Neutrophil (primary cell): ENCODE measurements around the gene GINS2.

Experiments used
- H3K27ac ChIP-seq: fragments of 200-600 bp; sonication (generic); 2 replicates; pipeline ENCODE4 v1.5.1; 2016; ENCODE audit warnings: mild to moderate bottlenecking, moderate library complexity
- H3K27me3 ChIP-seq: fragments of 200-600 bp; sonication (generic); 2 replicates; pipeline ENCODE4 v1.6.0; 2016; ENCODE audit warnings: mild to moderate bottlenecking
- H3K36me3 ChIP-seq: fragments of 200-600 bp; sonication (generic); 2 replicates; pipeline ENCODE4 v1.5.1; 2017
- H3K4me1 ChIP-seq, 2 experiments: fragments of 200-600 bp in 1 of 2; sonication (generic) in 1 of 2; 1 replicate in 1 of 2; 2 replicates in 1 of 2; pipeline versions ENCODE4 v1.5.1 to v1.6.1; 2013 to 2016; ENCODE audit warnings: low read depth in 1 of 2, low read length in 1 of 2, mild to moderate bottlenecking in 1 of 2, moderate library complexity in 1 of 2; ENCODE audit not compliant: control insufficient read depth in 1 of 2, insufficient read depth in 1 of 2
- H3K4me3 ChIP-seq, 2 experiments: fragments of 200-600 bp in 1 of 2; sonication (generic) in 1 of 2; 1 replicate in 1 of 2; 2 replicates in 1 of 2; pipeline ENCODE4 v1.5.1; 2013 to 2016; ENCODE audit warnings: low read depth in 1 of 2, low read length in 1 of 2, mild to moderate bottlenecking in 1 of 2, moderate library complexity in 1 of 2
- H3K9me3 ChIP-seq: fragments of 200-600 bp; sonication (generic); 2 replicates; pipeline ENCODE4 v1.5.1; 2016
- CTCF ChIP-seq: fragments of 200-600 bp; sonication (generic); IDR thresholded peaks from 2 replicates; pipeline ENCODE4 v1.5.1; 2016; ENCODE audit warnings: antibody characterized with exemption

Gene GINS2

GRCh38 chr16:85642762-85643358 is 45.9 kb downstream of the GINS2 start:
- no peak overlapping the region for H3K4me3 ChIP-seq
- no peaks in the 10 kb centered on the region for H3K9me3 ChIP-seq
- peaks cover 12 to 14% of the 10 kb centered on the region in 2 experiments for H3K4me1 ChIP-seq
- H3K27me3 ChIP-seq = no peaks in the 10 kb centered on the region
- no peak overlapping the region for H3K27ac ChIP-seq
- H3K36me3 ChIP-seq = peaks cover 48% of the 10 kb centered on the region
- TF ChIP-seq CTCF = no peak

- Histone ChIP-seq H3K9me3 (no peaks in the 10 kb centered on the region), H3K4me1 (peaks cover 12 to 14% of the 10 kb centered on the region in 2 experiments), H3K36me3 (peaks cover 49% of the 10 kb centered on the region), H3K27ac (no peak overlapping the region), H3K27me3 (no peaks in the 10 kb centered on the region), H3K4me3 (no peak overlapping the region)
- no peak for TF ChIP-seq CTCF
Measured at GRCh38 chr16:85641776-85642176, 47.0 kb downstream of the GINS2 start.

- Histone ChIP-seq H3K27ac (no peak overlapping the region), H3K36me3 (peaks cover 47% of the 10 kb centered on the region), H3K4me3 (no peak overlapping the region), H3K27me3 (no peaks in the 10 kb centered on the region), H3K4me1 (peaks cover 12 to 14% of the 10 kb centered on the region in 2 experiments), H3K9me3 (no peaks in the 10 kb centered on the region)
- TF ChIP-seq CTCF = no peak
Measured at GRCh38 chr16:85641305-85641704, 47.4 kb downstream of the GINS2 start.

- Histone ChIP-seq H3K36me3 (peaks cover 48% of the 10 kb centered on the region), H3K27me3 (no peaks in the 10 kb centered on the region), H3K4me1 (peaks cover 12 to 14% of the 10 kb centered on the region in 2 experiments), H3K27ac (no peak overlapping the region), H3K4me3 (no peak overlapping the region), H3K9me3 (no peaks in the 10 kb centered on the region)
- TF ChIP-seq CTCF = no peak
Measured at GRCh38 chr16:85640585-85640984, 48.2 kb downstream of the GINS2 start.

- peaks cover 10 to 14% of the 10 kb centered on the region in 2 experiments for H3K4me1 ChIP-seq
- no peak for TF ChIP-seq CTCF
Measured at GRCh38 chr16:85640254-85640558, 48.5 kb downstream of the GINS2 start.

More at GRCh38 chr16:85640254-85640558, 48.5 kb downstream of the GINS2 start:
- Histone ChIP-seq H3K9me3 (no peaks in the 10 kb centered on the region), H3K4me3 (no peak overlapping the region), H3K27ac (no peak overlapping the region), H3K36me3 (peaks cover 50% of the 10 kb centered on the region), H3K27me3 (no peaks in the 10 kb centered on the region)
